GM13977 (cell line): ENCODE measurements around the gene ARHGEF10L.
"Not testable (repeated sequence)": the region's sequence is repeated elsewhere in the genome, so short reads cannot be mapped to it uniquely, and the experiment has no call there.

Experiments
- DNase-seq: peaks from one replicate; pipeline ENCODE4 v3.0.0; 2012; ENCODE audit warnings: low spot score
- CTCF ChIP-seq: IDR thresholded peaks from 2 replicates; pipeline ENCODE4 v1.5.1; 2012; ENCODE audit warnings: mild to moderate bottlenecking, control low read depth; ENCODE audit not compliant: insufficient read depth; ENCODE audit errors: extremely low read depth, missing control alignments
- in situ Hi-C: fragments of 300-500 bp; cut with MboI; formaldehyde crosslinking; loops from one replicate; pipeline ENCODE4 v1.12.0; 2022; ENCODE audit warnings: low sequenced_read_pairs, low pct_unique_long_range_greater_than_20kb, mixed read lengths, inconsistent platforms; ENCODE audit not compliant: unreplicated experiment

ARHGEF10L gene

GRCh38 chr1:17618558-17619247 lies 79.2 kb downstream of the ARHGEF10L start:
- TF ChIP-seq CTCF, result no peak
- DNase-seq, result no peak
- in situ Hi-C loops, result no loop called here

GRCh38 chr1:17620448-17620847 lies 81.0 kb downstream of the ARHGEF10L start:
- no peak for TF ChIP-seq CTCF
- in situ Hi-C loops, result no loop called here
- DNase-seq, result no peak

GRCh38 chr1:17621691-17622090 lies 82.2 kb downstream of the ARHGEF10L start:
- in situ Hi-C loops, result no loop called here
- no peak for TF ChIP-seq CTCF

GRCh38 chr1:17622823-17623222 lies 83.3 kb downstream of the ARHGEF10L start:
- DNase-seq, result no peak
- in situ Hi-C loops, result no loop called here
- no peak for TF ChIP-seq CTCF

More at GRCh38 chr1:17621691-17622090, 82.2 kb downstream of the ARHGEF10L start:
- no peak for DNase-seq

GRCh38 chr1:17624611-17625233 lies 85.2 kb downstream of the ARHGEF10L start:
- TF ChIP-seq CTCF, result no peak

GRCh38 chr1:17627239-17628052 lies 87.9 kb downstream of the ARHGEF10L start:
- no peak for TF ChIP-seq CTCF
- in situ Hi-C loops, result no loop called here
- DNase-seq, result no peak

More at GRCh38 chr1:17624611-17625233, 85.2 kb downstream of the ARHGEF10L start:
- DNase-seq, result no peak
- in situ Hi-C loops, result no loop called here

- DNase-seq, result not testable (repeated sequence)
These were observed 89.5 kb downstream of the ARHGEF10L start for GRCh38 chr1:17629046-17629445.

More at GRCh38 chr1:17629046-17629445, 89.5 kb downstream of the ARHGEF10L start:
- in situ Hi-C loops, result not testable (repeated sequence)
